GM18868 (cell line): Measurements from ENCODE around the gene SORCS2.

Source experiments
- ATAC-seq: cut with Tn5 transposase; IDR thresholded peaks from one replicate; pipeline ENCODE4 v1.9.1; 2021; ENCODE audit warnings: mild to moderate bottlenecking, moderate library complexity; ENCODE audit not compliant: unreplicated experiment

SORCS2 gene

GRCh38 chr4:7711307-7711963 is 519.1 kb downstream of the SORCS2 start:
- ATAC-seq = no peak

GRCh38 chr4:7712021-7712671 is 519.8 kb downstream of the SORCS2 start:
- no peak for ATAC-seq

GRCh38 chr4:7713757-7714156 is 521.4 kb downstream of the SORCS2 start:
- no peak for ATAC-seq

GRCh38 chr4:7714176-7714575 is 521.8 kb downstream of the SORCS2 start:
- ATAC-seq = no peak

- no peak for ATAC-seq
Measured at GRCh38 chr4:7714738-7715137, 522.4 kb downstream of the SORCS2 start.

GRCh38 chr4:7715271-7716009 is 523.1 kb downstream of the SORCS2 start:
- no peak for ATAC-seq

- ATAC-seq = no peak
Measured at GRCh38 chr4:7716010-7716721, 523.8 kb downstream of the SORCS2 start.

GRCh38 chr4:7717161-7717560 is 524.8 kb downstream of the SORCS2 start:
- ATAC-seq = no peak

- no peak for ATAC-seq
Measured at GRCh38 chr4:7717946-7718490, 525.7 kb downstream of the SORCS2 start.

GRCh38 chr4:7719354-7720174 is 527.2 kb downstream of the SORCS2 start:
- no peak for ATAC-seq

- ATAC-seq = no peak
Measured at GRCh38 chr4:7721984-7722551, 529.7 kb downstream of the SORCS2 start.

- no peak for ATAC-seq
Measured at GRCh38 chr4:7722766-7723387, 530.5 kb downstream of the SORCS2 start.

- no peak for ATAC-seq
Measured at GRCh38 chr4:7723625-7724024, 531.3 kb downstream of the SORCS2 start.

- ATAC-seq = no peak
Measured at GRCh38 chr4:7725951-7726350, 533.6 kb downstream of the SORCS2 start.

- no peak for ATAC-seq
Measured at GRCh38 chr4:7726665-7727413, 534.5 kb downstream of the SORCS2 start.

GRCh38 chr4:7727749-7728148 is 535.4 kb downstream of the SORCS2 start:
- no peak for ATAC-seq

- ATAC-seq = no peak
Measured at GRCh38 chr4:7731437-7731836, 539.1 kb downstream of the SORCS2 start.

- ATAC-seq = no peak
Measured at GRCh38 chr4:7732263-7732662, 539.9 kb downstream of the SORCS2 start.

GRCh38 chr4:7733201-7733600 is 540.9 kb downstream of the SORCS2 start:
- no peak for ATAC-seq
